SK-N-MC (cell line): ENCODE results near the gene SYK.

ENCODE experiments used
- EZH2 ChIP-seq: fragments of 200-600 bp; sonication (generic); IDR thresholded peaks from one replicate; pipeline ENCODE4 v1.6.1; 2017; ENCODE audit warnings: antibody characterized with exemption
- POLR2AphosphoS5 ChIP-seq: IDR thresholded peaks from 2 replicates; pipeline ENCODE4 v1.6.1; 2012; ENCODE audit warnings: mild to moderate bottlenecking, low read depth, low read length, borderline replicate concordance

- TF ChIP-seq POLR2AphosphoS5 (no peak), EZH2 (no peak)
Measured at GRCh38 chr9:90903766-90904424, 102.3 kb downstream of the SYK start.
